Muscle layer of colon (tissue), 2 donors: Measurements from ENCODE around the gene SLC24A3.

ENCODE experiments used
- H3K27ac ChIP-seq: one replicate; pipeline ENCODE4 v1.7.0; 2013; ENCODE audit warnings: low read depth, mild to moderate bottlenecking, low read length, moderate library complexity
- H3K27me3 ChIP-seq, 2 donors: one replicate each; pipeline ENCODE4 v1.7.0; 2013; ENCODE audit warnings: low read length in 2 of 2, mild to moderate bottlenecking in 2 of 2; ENCODE audit not compliant: insufficient read depth in 2 of 2, control insufficient read depth in 1 of 2
- H3K36me3 ChIP-seq: one replicate; pipeline ENCODE4 v1.7.0; 2013; ENCODE audit warnings: mild to moderate bottlenecking, low read length; ENCODE audit not compliant: insufficient read depth
- H3K4me1 ChIP-seq: one replicate; pipeline ENCODE4 v1.7.0; 2013; ENCODE audit warnings: mild to moderate bottlenecking, low read length; ENCODE audit not compliant: insufficient read depth
- H3K4me3 ChIP-seq, 2 donors: one replicate each; pipeline ENCODE4 v1.7.0; 2013; ENCODE audit warnings: low read length in 2 of 2, low read depth in 1 of 2, mild to moderate bottlenecking in 1 of 2, moderate library complexity in 1 of 2
- H3K9ac ChIP-seq: one replicate; pipeline ENCODE4 v1.7.0; 2013; ENCODE audit warnings: low read length
- H3K9me3 ChIP-seq: one replicate; pipeline ENCODE4 v1.7.0; 2013; ENCODE audit warnings: mild to moderate bottlenecking, low read length
- donor health status: abdominal sarcoma.
- donor health status: Adenocarcinoma of cecum.

The SLC24A3 gene

DNA sequence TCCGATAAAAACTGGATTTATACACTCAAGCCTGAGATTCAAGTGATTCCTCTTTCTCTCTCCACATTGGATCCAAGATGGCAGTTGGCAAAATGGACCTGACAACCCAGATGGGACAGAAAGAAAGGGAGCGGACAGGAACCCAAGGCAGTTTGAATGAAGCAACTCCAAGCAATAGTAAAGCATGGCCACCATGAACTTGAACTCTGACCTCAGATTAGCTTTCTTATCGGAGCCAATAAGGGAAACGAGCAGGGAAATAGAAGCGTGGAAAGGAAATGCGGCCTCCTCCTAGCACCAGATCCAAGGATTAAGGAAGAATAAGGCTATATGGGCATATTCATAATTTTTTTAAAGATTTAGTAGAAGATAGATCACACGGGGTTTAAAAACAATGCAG is 332.2 kb downstream of the SLC24A3 start:
- Histone ChIP-seq H3K27me3 (no peaks in the 10 kb centered on the region), H3K27ac (no peak overlapping the region), H3K4me3 (no peak overlapping the region), H3K9ac (no peak overlapping the region), H3K9me3 (no peaks in the 10 kb centered on the region), H3K36me3 (no peaks in the 10 kb centered on the region), H3K4me1 (no peaks in the 10 kb centered on the region)

DNA sequence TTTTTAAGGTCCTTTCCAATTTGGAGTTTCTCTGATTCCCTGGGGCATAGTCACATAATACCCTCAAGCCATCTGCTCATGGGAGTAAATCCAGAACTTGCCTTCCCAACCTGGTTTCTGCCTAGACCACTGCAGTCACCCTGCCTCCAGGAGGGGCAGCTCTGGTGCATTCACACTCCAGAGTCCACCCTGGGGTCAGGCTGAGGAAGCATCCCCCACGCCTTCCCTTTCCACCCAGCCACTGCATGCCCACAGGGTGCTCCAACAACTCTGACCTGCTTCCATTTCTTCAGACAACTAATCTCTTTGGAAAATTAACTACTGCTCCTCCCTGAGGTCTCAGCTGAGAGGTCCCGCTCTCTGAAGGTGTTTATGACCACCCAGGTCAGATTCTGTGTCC is 334.2 kb downstream of the SLC24A3 start:
- Histone ChIP-seq H3K4me3 (no peak overlapping the region), H3K9me3 (no peaks in the 10 kb centered on the region), H3K27me3 (no peaks in the 10 kb centered on the region), H3K9ac (no peak overlapping the region), H3K4me1 (peaks cover 4% of the 10 kb centered on the region), H3K27ac (no peak overlapping the region), H3K36me3 (no peaks in the 10 kb centered on the region)

DNA sequence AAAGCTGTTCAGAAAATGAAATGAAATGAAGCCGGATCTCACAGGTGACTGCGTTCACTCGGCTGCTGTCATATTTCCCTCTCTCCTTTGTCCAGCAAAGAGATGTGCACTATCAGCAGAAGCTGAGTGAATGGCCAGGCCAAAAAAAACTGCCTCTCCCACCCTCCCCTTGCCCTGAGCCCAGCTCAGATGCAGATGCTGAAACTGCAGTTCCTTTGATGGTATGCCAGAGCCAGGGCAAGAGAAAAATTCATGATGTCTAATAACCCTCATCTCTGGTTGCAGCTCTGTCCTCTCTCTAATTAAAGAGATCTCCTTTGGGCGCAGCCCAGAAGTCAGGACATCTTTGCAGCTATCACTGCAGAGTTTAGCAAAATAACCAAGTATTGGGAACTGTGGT is 335.1 kb downstream of the SLC24A3 start:
- Histone ChIP-seq H3K9me3 (no peaks in the 10 kb centered on the region), H3K27me3 (no peaks in the 10 kb centered on the region), H3K36me3 (no peaks in the 10 kb centered on the region), H3K4me3 (no peak overlapping the region), H3K27ac (no peak overlapping the region), H3K9ac (no peak overlapping the region), H3K4me1 (peaks cover 13% of the 10 kb centered on the region)

DNA sequence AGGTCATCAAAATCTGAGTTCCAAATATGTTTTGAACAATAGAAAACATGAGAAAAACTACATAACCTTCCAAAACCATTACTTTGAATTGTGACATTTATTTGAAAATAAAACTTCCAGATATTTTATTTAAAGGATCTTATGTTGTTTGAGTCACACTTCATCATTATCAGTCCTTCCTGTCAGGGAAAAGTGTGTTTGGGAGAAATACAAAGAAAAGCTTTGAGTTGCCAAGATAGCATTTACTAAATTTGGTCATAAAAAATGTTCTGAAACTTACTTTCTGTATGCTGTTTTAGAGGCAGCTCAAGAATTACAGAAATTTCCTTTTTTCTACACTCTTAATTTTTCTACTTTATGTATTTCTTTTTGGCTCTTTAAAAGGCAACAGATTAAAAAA is 337.5 kb downstream of the SLC24A3 start:
- Histone ChIP-seq H3K27me3 (no peaks in the 10 kb centered on the region), H3K9ac (no peak overlapping the region), H3K27ac (no peak overlapping the region), H3K36me3 (no peaks in the 10 kb centered on the region), H3K4me3 (no peak overlapping the region), H3K4me1 (peaks cover 15% of the 10 kb centered on the region), H3K9me3 (no peaks in the 10 kb centered on the region)

DNA sequence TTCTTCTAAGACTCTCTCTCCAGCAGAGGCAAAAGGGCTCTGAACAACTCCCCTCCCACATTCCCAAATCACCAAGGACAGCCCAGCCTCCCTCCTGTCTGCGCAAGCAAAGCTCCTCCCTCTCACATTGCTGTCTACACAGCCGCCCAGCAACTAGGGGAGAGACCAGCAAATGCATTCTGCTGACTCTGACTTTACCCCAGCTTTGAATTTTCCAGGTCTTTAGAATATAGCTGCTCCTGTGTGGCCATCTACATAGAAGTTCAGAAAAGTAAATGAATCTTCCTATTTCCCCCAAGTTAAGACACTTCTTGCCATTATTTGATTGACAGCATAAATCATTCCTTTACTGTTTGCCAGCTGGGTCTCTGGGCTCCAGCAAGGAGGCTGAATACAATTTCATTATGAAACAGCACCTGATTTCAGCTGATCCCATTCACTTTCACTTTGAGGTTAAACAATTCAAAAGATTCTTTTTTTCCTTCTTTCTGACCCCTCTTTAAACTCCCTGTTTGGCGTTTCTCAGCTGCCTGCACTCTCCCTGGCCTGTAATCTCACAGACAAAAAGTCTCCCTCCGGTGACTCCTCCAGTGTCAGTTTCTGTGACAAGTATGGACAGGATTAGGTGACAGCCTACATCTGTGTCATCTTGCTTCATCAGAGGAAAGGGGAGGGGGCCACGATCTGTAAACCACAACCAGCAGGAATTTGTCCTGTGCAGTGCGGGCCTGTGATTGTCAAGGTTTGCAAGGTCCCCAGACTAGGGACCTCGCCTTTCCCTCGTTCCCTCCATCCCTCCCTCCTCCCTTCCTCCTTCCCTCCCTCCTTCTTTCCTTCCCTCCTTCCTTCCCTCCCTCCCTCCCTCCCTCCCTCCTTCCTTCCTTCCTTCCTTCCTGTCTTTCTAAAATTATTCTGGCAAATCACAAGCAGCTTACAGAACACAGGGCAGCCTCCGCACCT is 340.1 kb downstream of the SLC24A3 start:
- Histone ChIP-seq H3K9me3 (no peaks in the 10 kb centered on the region), H3K27ac (no peak overlapping the region), H3K4me3 (peak overlapping the region in 1 of 2 donors; percentile 6), H3K36me3 (no peaks in the 10 kb centered on the region), H3K27me3 (no peaks in the 10 kb centered on the region), H3K4me1 (peaks cover 15% of the 10 kb centered on the region), H3K9ac (no peak overlapping the region)

DNA sequence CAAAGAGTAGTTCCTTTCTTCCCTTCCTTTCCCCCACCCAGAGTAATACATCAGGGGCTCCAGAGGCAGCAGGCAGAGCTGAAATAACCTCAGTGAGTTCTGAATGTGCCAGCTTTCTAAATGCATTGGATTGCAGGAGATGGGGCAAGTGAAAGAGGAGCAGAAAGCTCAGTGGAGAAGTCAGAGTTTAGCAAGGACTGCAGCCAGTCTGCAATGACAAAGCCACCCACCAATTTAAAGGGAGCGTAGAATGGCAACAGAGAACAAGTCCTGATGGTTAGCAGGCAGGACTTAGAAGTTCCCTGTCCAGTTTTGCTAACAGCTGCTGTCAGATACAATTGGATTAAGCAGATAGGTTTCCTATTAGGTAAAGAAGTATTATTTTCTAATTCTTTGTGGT is 342.2 kb downstream of the SLC24A3 start:
- Histone ChIP-seq H3K9ac (no peak overlapping the region), H3K27me3 (no peaks in the 10 kb centered on the region), H3K27ac (no peak overlapping the region), H3K9me3 (no peaks in the 10 kb centered on the region), H3K4me3 (no peak overlapping the region), H3K4me1 (peaks cover 15% of the 10 kb centered on the region), H3K36me3 (no peaks in the 10 kb centered on the region)

DNA sequence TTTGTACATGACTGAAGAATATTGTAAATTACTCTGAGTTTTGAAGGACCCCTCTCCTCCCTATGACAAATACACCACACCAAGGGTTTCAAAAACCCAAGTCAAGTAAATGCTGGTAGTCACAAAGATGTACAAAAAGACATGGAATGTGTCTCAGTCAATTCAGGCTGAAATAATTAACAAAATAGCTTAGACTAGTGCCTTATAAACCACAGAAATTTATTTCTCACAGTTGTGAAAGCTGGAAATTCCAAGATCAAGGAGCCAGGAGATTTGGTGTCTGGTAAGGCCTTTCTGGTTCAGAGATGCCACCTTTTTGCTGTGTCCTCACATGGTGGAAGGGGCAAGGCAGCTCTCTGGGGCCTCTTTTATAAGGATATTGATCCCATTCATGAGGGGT is 343.3 kb downstream of the SLC24A3 start:
- no peaks in the 10 kb centered on the region for H3K36me3 ChIP-seq
- no peak overlapping the region for H3K4me3 ChIP-seq
- H3K9me3 ChIP-seq: no peaks in the 10 kb centered on the region
- peaks cover 15% of the 10 kb centered on the region for H3K4me1 ChIP-seq
- H3K27me3 ChIP-seq: no peaks in the 10 kb centered on the region
- no peak overlapping the region for H3K9ac ChIP-seq
- no peak overlapping the region for H3K27ac ChIP-seq

DNA sequence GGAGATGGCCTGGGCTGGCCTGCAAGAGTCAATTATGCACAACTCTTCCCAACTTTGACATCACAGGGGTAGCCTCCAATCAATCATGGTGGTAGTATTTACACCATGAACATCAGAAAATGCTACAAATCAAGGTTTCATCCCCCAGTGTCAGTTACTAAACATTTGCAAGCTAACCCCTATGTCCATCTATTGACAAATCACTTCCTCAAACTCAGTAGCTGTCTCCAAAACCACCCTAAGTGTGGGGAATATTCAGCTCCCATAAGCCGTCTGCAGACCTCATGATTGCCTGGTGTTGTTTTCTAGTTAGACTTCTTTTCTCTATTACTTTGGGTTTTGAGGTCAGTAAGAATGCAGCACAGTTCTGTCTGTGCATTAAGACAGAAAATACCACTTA is 344.8 kb downstream of the SLC24A3 start:
- Histone ChIP-seq H3K9ac (no peak overlapping the region), H3K36me3 (no peaks in the 10 kb centered on the region), H3K4me3 (no peak overlapping the region), H3K27ac (no peak overlapping the region), H3K4me1 (peaks cover 16% of the 10 kb centered on the region), H3K9me3 (no peaks in the 10 kb centered on the region), H3K27me3 (no peaks in the 10 kb centered on the region)

DNA sequence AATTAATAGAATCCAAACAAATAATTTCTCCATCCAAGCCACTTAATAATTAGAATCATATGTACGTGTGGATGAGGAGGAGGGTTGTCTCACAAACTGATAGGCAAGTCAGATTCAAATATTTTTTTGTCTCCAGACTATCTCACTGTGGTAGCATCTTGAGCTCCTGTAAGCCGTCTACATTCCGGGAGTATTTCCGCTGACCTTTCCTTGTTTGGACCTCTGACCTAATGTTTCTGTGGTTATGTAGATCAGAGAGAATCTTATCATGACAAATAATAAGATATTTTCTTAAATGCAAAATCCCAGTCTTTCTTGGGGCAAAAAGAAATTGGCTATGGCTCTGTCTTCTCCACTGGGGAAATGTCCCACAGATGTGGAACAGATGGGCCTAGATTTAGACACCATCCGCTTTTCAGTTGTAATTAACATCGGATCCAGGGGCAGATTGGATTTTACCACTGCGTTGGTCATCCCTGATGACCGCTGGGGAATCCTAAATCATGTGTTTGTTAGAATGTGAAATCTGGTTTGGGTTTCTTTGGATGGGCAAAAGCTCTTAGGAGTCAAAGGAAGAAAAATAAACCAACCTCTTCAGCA is 348.5 kb downstream of the SLC24A3 start:
- Histone ChIP-seq H3K9me3 (no peaks in the 10 kb centered on the region), H3K4me3 (no peak overlapping the region), H3K4me1 (peaks cover 17% of the 10 kb centered on the region), H3K9ac (no peak overlapping the region), H3K27me3 (no peaks in the 10 kb centered on the region), H3K27ac (no peak overlapping the region), H3K36me3 (no peaks in the 10 kb centered on the region)

DNA sequence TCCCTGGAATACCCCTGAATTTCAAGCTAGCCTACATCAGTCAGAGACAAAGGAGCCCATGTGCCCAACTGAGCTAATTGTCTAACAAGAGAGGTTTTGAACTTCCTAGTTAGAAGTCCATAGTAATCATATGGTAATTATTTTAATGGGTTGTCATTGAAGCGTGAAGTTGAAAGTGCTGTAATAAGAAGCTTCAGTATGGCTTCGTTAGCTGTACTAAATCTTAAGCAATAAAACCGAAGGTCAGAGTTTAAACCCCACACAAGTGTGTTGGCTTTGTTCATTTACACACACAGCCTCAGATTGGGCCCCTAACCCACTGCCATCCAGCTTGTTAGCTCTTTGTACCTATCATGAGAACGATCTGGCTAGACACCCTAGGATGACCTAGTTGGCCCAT is 350.0 kb downstream of the SLC24A3 start:
- Histone ChIP-seq H3K27ac (no peak overlapping the region), H3K36me3 (no peaks in the 10 kb centered on the region), H3K9ac (no peak overlapping the region), H3K4me3 (no peak overlapping the region), H3K27me3 (no peaks in the 10 kb centered on the region), H3K9me3 (no peaks in the 10 kb centered on the region), H3K4me1 (peaks cover 25% of the 10 kb centered on the region)

DNA sequence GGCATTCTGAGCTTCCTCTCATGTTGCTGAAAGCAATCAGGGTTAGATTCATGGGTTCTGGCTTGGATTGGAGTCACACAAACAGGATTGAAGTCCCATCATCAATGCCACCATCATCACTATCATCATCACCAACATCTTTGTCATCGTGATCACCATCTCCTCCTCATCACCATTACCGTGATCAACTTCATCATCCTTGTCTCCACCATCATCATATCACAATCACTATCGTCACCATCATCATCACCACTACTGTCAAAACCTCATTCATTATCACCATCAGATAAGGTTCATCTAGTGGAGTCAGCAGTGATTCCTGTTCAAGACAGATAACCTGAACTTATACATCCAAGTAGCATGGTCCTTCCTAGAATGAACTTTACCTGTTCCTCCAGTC is 351.8 kb downstream of the SLC24A3 start:
- H3K36me3 ChIP-seq: no peaks in the 10 kb centered on the region
- no peak overlapping the region for H3K9ac ChIP-seq
- no peaks in the 10 kb centered on the region for H3K27me3 ChIP-seq
- no peaks in the 10 kb centered on the region for H3K9me3 ChIP-seq
- H3K4me1 ChIP-seq: peaks cover 25% of the 10 kb centered on the region
- no peak overlapping the region for H3K27ac ChIP-seq
- no peak overlapping the region for H3K4me3 ChIP-seq

DNA sequence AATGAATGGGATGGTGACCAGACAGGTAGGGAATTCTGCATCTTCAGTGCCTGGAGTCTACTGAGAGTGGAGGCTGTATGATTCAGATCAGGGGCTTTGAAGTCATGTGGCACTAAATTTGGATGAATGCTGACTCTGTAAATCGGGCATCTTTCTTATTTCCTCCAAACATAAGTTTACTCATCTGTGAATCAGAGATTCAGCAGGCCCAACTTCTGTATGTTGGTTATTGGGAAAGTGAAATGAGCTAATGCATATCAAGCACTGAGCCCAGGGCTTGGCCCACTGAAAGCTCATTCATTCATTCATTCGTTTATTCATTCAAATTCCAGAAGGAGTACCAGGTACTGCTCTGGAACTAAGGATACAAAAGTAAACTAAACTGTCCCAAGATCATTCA is 353.3 kb downstream of the SLC24A3 start:
- no peaks in the 10 kb centered on the region for H3K9me3 ChIP-seq
- H3K36me3 ChIP-seq: no peaks in the 10 kb centered on the region
- H3K4me1 ChIP-seq: peaks cover 25% of the 10 kb centered on the region
- no peak overlapping the region for H3K4me3 ChIP-seq
- no peak overlapping the region for H3K27ac ChIP-seq
- no peak overlapping the region for H3K9ac ChIP-seq
- no peaks in the 10 kb centered on the region for H3K27me3 ChIP-seq
